ENCODE results near the gene SLC44A1.

SLC44A1 gene

GRCh38 chr9:105389796-105390195 is 145.3 kb downstream of the SLC44A1 start:
- no peak for DNase-seq (ENCODE audit: low read depth)
- no peak overlapping the region for H3K4me3 ChIP-seq (ENCODE audit: control insufficient read depth, low read depth, low read length)
- no peak for TF ChIP-seq CTCF (IDR thresholded peaks at IDR 0.05; ENCODE audit: control insufficient read depth, insufficient read depth, low read depth, low read length, missing control alignments)

GRCh38 chr9:105390871-105391270 is 146.4 kb downstream of the SLC44A1 start:
- no peak for TF ChIP-seq CTCF (IDR thresholded peaks at IDR 0.05; ENCODE audit: control insufficient read depth, insufficient read depth, low read depth, low read length, missing control alignments)
- no peak for DNase-seq (ENCODE audit: low read depth)
- H3K4me3 ChIP-seq (ENCODE audit: control insufficient read depth, low read depth, low read length): no peak overlapping the region

- no peak for DNase-seq (ENCODE audit: low read depth)
- TF ChIP-seq CTCF (IDR thresholded peaks at IDR 0.05; ENCODE audit: control insufficient read depth, insufficient read depth, low read depth, low read length, missing control alignments): no peak
- H3K4me3 ChIP-seq (ENCODE audit: control insufficient read depth, low read depth, low read length): no peak overlapping the region
Observed at GRCh38 chr9:105391288-105391687, 146.8 kb downstream of the SLC44A1 start.

GRCh38 chr9:105392531-105392930 is 148.1 kb downstream of the SLC44A1 start:
- TF ChIP-seq CTCF (IDR thresholded peaks at IDR 0.05; ENCODE audit: control insufficient read depth, insufficient read depth, low read depth, low read length, missing control alignments): no peak
- no peak for DNase-seq (ENCODE audit: low read depth)
- no peak overlapping the region for H3K4me3 ChIP-seq (ENCODE audit: control insufficient read depth, low read depth, low read length)

- DNase-seq (ENCODE audit: low read depth): no peak
- H3K4me3 ChIP-seq (ENCODE audit: control insufficient read depth, low read depth, low read length): no peak overlapping the region
- TF ChIP-seq CTCF (IDR thresholded peaks at IDR 0.05; ENCODE audit: control insufficient read depth, insufficient read depth, low read depth, low read length, missing control alignments): no peak
Observed at GRCh38 chr9:105393576-105394344, 149.3 kb downstream of the SLC44A1 start.

- no peak for TF ChIP-seq CTCF (IDR thresholded peaks at IDR 0.05; ENCODE audit: control insufficient read depth, insufficient read depth, low read depth, low read length, missing control alignments)
- no peak for DNase-seq (ENCODE audit: low read depth)
- H3K4me3 ChIP-seq (ENCODE audit: control insufficient read depth, low read depth, low read length): no peak overlapping the region
Observed at GRCh38 chr9:105396441-105396840, 152.0 kb downstream of the SLC44A1 start.
